Neural cell (in vitro differentiated cells): Measurements from ENCODE around the gene OSBPL2. TPM values are rescaled to one million over a fixed set of nuclear protein-coding genes. Genes with fewer than 3 reads are reported as not detected.

Experiments used
- H2AFZ ChIP-seq: fragments of 200-600, 300-800 bp; sonication (generic), shearing (Covaris generic); 2 replicates; pipeline ENCODE4 v1.6.0; 2014; ENCODE audit warnings: low read depth, mild to moderate bottlenecking, antibody characterized with exemption, low read length, moderate library complexity
- H3F3A ChIP-seq: fragments of 200-600 bp; shearing (Covaris generic); 2 replicates; pipeline ENCODE4 v1.6.1; 2016; ENCODE audit warnings: mild to moderate bottlenecking, moderate library complexity, mixed read lengths, antibody characterized with exemption, low read length; ENCODE audit not compliant: insufficient read depth, poor library complexity, severe bottlenecking
- H3K27ac ChIP-seq: fragments of 200-600, 300-800 bp; sonication (generic), shearing (Covaris generic); 2 replicates; pipeline ENCODE4 v1.5.1; 2014; ENCODE audit warnings: mild to moderate bottlenecking, low read length, moderate library complexity
- H3K27me3 ChIP-seq: fragments of 300-800, 200-600 bp; sonication (generic), shearing (Covaris generic); 2 replicates; pipeline ENCODE4 v1.6.0; 2014; ENCODE audit warnings: mild to moderate bottlenecking, low read depth, low read length, moderate library complexity; ENCODE audit not compliant: insufficient read depth
- H3K36me3 ChIP-seq: fragments of 300-800, 200-600 bp; sonication (generic), shearing (Covaris generic); 2 replicates; pipeline ENCODE4 v1.5.1; 2014; ENCODE audit warnings: mild to moderate bottlenecking, antibody characterized with exemption, low read length, moderate library complexity; ENCODE audit not compliant: insufficient read depth
- H3K4me2 ChIP-seq: fragments of 300-800, 200-600 bp; sonication (generic), shearing (Covaris generic); 2 replicates; pipeline ENCODE4 v1.6.0; 2014; ENCODE audit warnings: mild to moderate bottlenecking, low read length
- H3K4me3 ChIP-seq: fragments of 300-800, 200-600 bp; sonication (generic), shearing (Covaris generic); 2 replicates; pipeline ENCODE4 v1.5.1; 2014; ENCODE audit warnings: mild to moderate bottlenecking, low read length, moderate library complexity
- H3K79me2 ChIP-seq: fragments of 200-600 bp; shearing (Covaris generic); replicated peaks from 2 replicates; pipeline ENCODE4 v1.6.0; 2014; ENCODE audit warnings: mild to moderate bottlenecking, low read length, moderate library complexity; ENCODE audit not compliant: insufficient read depth
- H3K9ac ChIP-seq: fragments of 300-800, 200-600 bp; sonication (generic), shearing (Covaris generic); 2 replicates; pipeline ENCODE4 v1.6.1; 2016; ENCODE audit warnings: mild to moderate bottlenecking, low read length, mixed read lengths
- H3K9me2 ChIP-seq: fragments of 200-600 bp; shearing (Covaris generic); 2 replicates; pipeline ENCODE4 v1.6.1; 2016; ENCODE audit warnings: mild to moderate bottlenecking, low read length, mixed read lengths; ENCODE audit not compliant: insufficient read depth
- H3K9me3 ChIP-seq: fragments of 200-600, 300-800 bp; sonication (generic), shearing (Covaris generic); 2 replicates; pipeline ENCODE4 v1.6.1; 2016; ENCODE audit warnings: mild to moderate bottlenecking, mixed run types, low read length, moderate library complexity, mixed read lengths
- H4K20me1 ChIP-seq: fragments of 200-600 bp; shearing (Covaris generic); 2 replicates; pipeline ENCODE4 v1.6.1; 2016; ENCODE audit warnings: mild to moderate bottlenecking, mixed run types; ENCODE audit not compliant: insufficient read depth
- CTCF ChIP-seq: fragments of 450-650 bp; IDR thresholded peaks from 2 replicates; pipeline ENCODE4 v1.5.1; 2014; ENCODE audit warnings: antibody characterized with exemption, mild to moderate bottlenecking, moderate library complexity; ENCODE audit not compliant: poor library complexity, severe bottlenecking
- EP300 ChIP-seq: fragments of 450-650 bp; conservative IDR thresholded peaks from 2 replicates; pipeline ENCODE4 v1.6.1; 2014; ENCODE audit warnings: antibody characterized with exemption, mild to moderate bottlenecking, moderate library complexity; ENCODE audit not compliant: poor library complexity, severe bottlenecking
- EZH2 ChIP-seq: fragments of 200-600, 300-800 bp; shearing (Covaris generic), sonication (generic); IDR thresholded peaks from 2 replicates; pipeline ENCODE4 v1.6.1; 2014; ENCODE audit warnings: antibody characterized with exemption, low read length, borderline replicate concordance, mild to moderate bottlenecking; ENCODE audit not compliant: insufficient read depth, poor library complexity, severe bottlenecking
- MXI1 ChIP-seq: fragments of 450-650 bp; conservative IDR thresholded peaks from 2 replicates; pipeline ENCODE4 v1.6.1; 2014; ENCODE audit warnings: antibody characterized with exemption, mild to moderate bottlenecking; ENCODE audit not compliant: poor library complexity, severe bottlenecking
- POLR2AphosphoS5 ChIP-seq: IDR thresholded peaks from 2 replicates; pipeline ENCODE4 v1.6.1; 2012
- RAD21 ChIP-seq: fragments of 450-650 bp; conservative IDR thresholded peaks from 2 replicates; pipeline ENCODE4 v1.6.1; 2014; ENCODE audit warnings: antibody characterized with exemption, mild to moderate bottlenecking, moderate library complexity
- REST ChIP-seq: IDR thresholded peaks from 2 replicates; pipeline ENCODE4 v1.6.1; 2012; ENCODE audit warnings: borderline replicate concordance
- SMC3 ChIP-seq: fragments of 450-650 bp; conservative IDR thresholded peaks from 2 replicates; pipeline ENCODE4 v1.6.1; 2014; ENCODE audit warnings: antibody characterized with exemption, mild to moderate bottlenecking, moderate library complexity; ENCODE audit not compliant: poor library complexity
- TAF1 ChIP-seq: IDR thresholded peaks from 2 replicates; pipeline ENCODE4 v1.6.1; 2012; ENCODE audit warnings: low read depth
- polyA plus RNA-seq: library from polyadenylated mRNA; depleted of rRNA; stranded (reverse); fragments of >200 nt; gene quantifications from 2 replicates; pipeline ENCODE4 v1.2.3, GENCODE V29; 2014

The OSBPL2 gene
- polyA plus RNA-seq, 1 donor from 2014 or later: 41.5 TPM

- H3K4me3 ChIP-seq: no peak overlapping the region
- no peaks in the 10 kb centered on the region for H3K27me3 ChIP-seq
- no peak overlapping the region for H3K4me2 ChIP-seq
- TF ChIP-seq EZH2: no peak
- no peak for TF ChIP-seq CTCF
- no peak for TF ChIP-seq SMC3
- no peak for TF ChIP-seq MXI1
- TF ChIP-seq POLR2AphosphoS5: no peak
- H4K20me1 ChIP-seq: no peaks in the 10 kb centered on the region
- H3K9me3 ChIP-seq: no peaks in the 10 kb centered on the region
- H3K9me2 ChIP-seq: no peaks in the 10 kb centered on the region
- no peaks in the 10 kb centered on the region for H3F3A ChIP-seq
- H3K9ac ChIP-seq: no peak overlapping the region
- no peak overlapping the region for H2AFZ ChIP-seq
- peaks cover 5% of the 10 kb centered on the region for H3K79me2 ChIP-seq
- no peak overlapping the region for H3K27ac ChIP-seq
- H3K36me3 ChIP-seq: no peaks in the 10 kb centered on the region
These were observed 60.4 kb downstream of the OSBPL2 start for GRCh38 chr20:62298577-62299249.

- no peaks in the 10 kb centered on the region for H3K36me3 ChIP-seq
- no peak overlapping the region for H3K4me2 ChIP-seq
- peaks cover 14% of the 10 kb centered on the region for H3K79me2 ChIP-seq
- H3K4me3 ChIP-seq: no peak overlapping the region
- no peaks in the 10 kb centered on the region for H3K27me3 ChIP-seq
- no peak overlapping the region for H3K27ac ChIP-seq
- no peak for TF ChIP-seq EZH2
- no peak for TF ChIP-seq EP300
- no peak for TF ChIP-seq CTCF
- no peak for TF ChIP-seq POLR2AphosphoS5
- TF ChIP-seq REST: no peak
- TF ChIP-seq MXI1: no peak
- no peak for TF ChIP-seq SMC3
- TF ChIP-seq RAD21: no peak
- no peak for TF ChIP-seq TAF1
- no peak overlapping the region for H2AFZ ChIP-seq
- H3K9me2 ChIP-seq: no peaks in the 10 kb centered on the region
- peaks cover 4% of the 10 kb centered on the region for H4K20me1 ChIP-seq
- no peaks in the 10 kb centered on the region for H3K9me3 ChIP-seq
- H3F3A ChIP-seq: no peaks in the 10 kb centered on the region
- no peak overlapping the region for H3K9ac ChIP-seq
These were observed 61.4 kb downstream of the OSBPL2 start for GRCh38 chr20:62299666-62300236.
